HG02840 (cell line): Measurements from ENCODE around the gene DDX39B.

ENCODE experiments used
- ATAC-seq: cut with Tn5 transposase; IDR thresholded peaks from one replicate; pipeline ENCODE4 v1.9.1; 2021; ENCODE audit warnings: mild to moderate bottlenecking, moderate library complexity, moderate number of reproducible peaks; ENCODE audit not compliant: unreplicated experiment, low FRiP score

Gene DDX39B

DNA sequence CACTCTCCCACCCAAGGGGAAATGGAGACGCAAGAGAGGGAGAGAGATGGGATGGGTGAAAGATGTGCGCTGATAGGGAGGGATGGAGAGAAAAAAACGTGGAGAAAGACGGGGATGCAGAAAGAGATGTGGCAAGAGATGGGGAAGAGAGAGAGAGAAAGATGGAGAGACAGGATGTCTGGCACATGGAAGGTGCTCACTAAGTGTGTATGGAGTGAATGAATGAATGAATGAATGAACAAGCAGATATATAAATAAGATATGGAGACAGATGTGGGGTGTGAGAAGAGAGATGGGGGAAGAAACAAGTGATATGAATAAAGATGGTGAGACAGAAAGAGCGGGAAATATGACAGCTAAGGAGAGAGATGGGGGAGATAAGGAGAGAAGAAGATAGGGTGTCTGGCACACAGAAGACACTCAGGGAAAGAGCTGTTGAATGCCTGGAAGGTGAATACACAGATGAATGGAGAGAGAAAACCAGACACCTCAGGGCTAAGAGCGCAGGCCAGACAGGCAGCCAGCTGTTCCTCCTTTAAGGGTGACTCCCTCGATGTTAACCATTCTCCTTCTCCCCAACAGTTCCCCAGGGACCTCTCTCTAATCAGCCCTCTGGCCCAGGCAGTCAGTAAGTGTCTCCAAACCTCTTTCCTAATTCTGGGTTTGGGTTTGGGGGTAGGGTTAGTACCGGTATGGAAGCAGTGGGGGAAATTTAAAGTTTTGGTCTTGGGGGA, 34.3 kb upstream of the DDX39B start:
- ATAC-seq, result no peak

- ATAC-seq, result no peak
Observed at GRCh38 chr6:31575335-31575901, 33.6 kb upstream of the DDX39B start, which contains the start of gene TNF. TSS of gene TNF (plus strand) at chr6:31575565. CDS start at chr6:31575742, 177 bp downstream.

DNA sequence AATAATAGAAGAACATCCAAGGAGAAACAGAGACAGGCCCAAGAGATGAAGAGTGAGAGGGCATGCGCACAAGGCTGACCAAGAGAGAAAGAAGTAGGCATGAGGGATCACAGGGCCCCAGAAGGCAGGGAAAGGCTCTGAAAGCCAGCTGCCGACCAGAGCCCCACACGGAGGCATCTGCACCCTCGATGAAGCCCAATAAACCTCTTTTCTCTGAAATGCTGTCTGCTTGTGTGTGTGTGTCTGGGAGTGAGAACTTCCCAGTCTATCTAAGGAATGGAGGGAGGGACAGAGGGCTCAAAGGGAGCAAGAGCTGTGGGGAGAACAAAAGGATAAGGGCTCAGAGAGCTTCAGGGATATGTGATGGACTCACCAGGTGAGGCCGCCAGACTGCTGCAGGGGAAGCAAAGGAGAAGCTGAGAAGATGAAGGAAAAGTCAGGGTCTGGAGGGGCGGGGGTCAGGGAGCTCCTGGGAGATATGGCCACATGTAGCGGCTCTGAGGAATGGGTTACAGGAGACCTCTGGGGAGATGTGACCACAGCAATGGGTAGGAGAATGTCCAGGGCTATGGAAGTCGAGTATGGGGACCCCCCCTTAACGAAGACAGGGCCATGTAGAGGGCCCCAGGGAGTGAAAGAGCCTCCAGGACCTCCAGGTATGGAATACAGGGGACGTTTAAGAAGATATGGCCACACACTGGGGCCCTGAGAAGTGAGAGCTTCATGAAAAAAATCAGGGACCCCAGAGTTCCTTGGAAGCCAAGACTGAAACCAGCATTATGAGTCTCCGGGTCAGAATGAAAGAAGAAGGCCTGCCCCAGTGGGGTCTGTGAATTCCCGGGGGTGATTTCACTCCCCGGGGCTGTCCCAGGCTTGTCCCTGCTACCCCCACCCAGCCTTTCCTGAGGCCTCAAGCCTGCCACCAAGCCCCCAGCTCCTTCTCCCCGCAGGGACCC, 32.6 kb upstream of the DDX39B start:
- ATAC-seq, result no peak

GRCh38 chr6:31573239-31574105, 31.7 kb upstream of the DDX39B start:
- no peak for ATAC-seq

GRCh38 chr6:31572041-31572911, 30.5 kb upstream of the DDX39B start, which contains the start of gene LTA:
TSS of gene LTA (plus strand) at chr6:31572289. CDS start at chr6:31572743, 454 bp downstream.
- ATAC-seq, result no peak

DNA sequence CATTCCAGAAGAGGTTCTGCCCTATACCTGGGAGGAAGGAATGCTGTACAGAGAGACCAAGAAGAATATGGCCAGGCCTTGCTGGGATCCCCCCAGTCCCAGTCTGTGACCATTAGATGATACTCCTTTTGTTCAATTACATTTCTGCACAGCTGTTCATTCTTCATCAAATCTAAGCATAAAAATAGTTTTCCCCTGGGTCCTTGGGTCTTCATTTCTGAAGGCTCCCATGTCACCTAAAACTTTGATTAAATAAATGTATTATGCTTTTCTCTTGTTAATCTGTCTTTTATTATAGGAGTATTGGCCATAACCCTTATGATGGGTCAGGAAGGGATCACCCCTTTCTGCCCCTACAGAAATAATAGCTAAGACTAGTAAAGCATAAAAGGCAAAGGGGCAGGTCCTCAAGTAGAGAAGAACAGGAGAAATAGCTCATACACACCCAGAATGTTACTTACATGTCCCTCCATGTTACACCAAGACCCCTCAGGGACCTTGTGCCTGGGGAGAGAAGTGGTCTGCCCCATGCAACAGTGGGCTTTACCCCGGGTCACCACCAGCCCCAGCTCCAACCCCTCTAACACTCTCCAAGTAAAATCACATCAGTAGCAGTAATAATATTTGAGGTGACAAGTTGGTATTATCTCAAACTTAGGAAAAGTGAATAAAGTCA, 28.2 kb upstream of the DDX39B start:
- ATAC-seq, result no peak

DNA sequence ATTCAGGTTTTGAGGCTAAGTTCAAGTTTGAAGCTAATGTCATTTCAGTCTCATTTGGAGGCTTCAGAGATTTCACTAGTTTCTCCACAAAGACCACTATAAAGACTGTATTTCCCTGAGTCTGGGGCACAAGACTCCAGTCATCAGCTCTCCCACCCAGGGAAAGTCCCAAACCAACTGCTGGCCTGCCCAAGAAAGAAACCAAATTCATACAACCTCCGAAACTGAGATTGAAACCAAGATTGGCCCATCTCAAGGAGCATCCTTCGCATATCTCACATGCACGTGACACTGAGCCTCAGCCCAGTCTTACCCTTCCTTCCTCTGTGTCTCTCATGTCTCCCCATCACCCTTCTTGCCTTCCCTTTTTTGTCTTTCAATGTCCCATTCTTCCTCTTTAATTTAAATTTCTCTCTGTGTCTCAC, 26.7 kb upstream of the DDX39B start:
- ATAC-seq, result peak; percentile 73

DNA sequence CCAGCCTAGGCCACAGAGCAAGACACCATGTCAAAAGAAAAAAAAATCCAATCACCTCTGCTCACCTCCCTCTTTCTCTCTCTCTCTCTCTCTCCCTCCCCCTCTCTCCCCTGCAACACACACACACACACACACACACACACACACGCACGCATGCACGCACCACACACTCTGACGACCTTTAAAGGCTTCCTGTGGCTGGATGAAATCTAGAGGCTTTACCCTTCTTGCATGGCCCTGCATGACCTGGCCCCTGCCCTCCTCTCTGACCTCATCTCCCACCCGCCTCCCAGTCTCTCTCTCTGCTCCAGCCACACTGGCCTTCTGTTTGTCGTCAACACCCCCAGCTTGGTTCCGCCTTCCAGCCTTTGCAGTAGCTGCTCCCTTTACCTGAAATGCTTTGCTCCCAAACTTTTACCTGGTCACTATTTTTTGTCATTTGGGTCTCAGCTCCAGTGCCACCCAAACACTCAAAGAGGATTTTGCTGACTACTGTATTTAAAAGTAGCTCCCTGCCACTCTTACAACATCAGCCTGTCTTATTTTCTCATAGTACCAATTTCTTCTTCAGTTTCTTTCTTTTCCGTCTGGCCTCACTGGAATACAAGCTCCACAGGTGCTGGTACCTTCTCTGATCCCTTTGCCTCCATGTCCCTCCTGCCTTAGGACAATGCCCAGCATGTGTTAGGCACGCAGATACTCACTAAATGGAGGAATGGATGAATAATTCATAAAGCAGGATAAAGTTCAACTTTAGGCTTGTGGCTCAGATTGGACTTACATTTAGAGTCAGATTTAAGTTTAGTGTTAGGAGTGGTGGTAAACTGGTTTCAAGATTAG, 25.9 kb upstream of the DDX39B start:
- no peak for ATAC-seq

- no peak for ATAC-seq
Observed at GRCh38 chr6:31560697-31561058, 18.9 kb upstream of the DDX39B start.

GRCh38 chr6:31559958-31560696, 18.3 kb upstream of the DDX39B start:
- peak; percentile 71 for ATAC-seq

DNA sequence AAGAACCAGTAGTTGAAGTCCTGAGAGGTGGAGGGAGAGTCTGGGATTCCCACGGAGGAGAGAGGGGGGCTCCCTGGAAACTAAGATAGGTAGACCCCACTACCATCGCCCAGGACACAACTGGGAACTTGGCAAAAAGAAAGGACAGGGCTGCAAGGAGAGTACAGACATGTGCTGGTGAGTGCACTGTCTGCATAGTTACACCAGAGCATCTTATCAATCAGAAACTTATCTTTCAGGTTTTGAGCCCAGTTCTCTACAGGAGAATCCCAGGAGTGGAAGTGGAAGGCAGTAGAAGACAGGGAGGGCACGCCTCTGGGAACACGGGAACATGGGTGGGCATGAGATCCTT, 17.8 kb upstream of the DDX39B start:
- no peak for ATAC-seq

DNA sequence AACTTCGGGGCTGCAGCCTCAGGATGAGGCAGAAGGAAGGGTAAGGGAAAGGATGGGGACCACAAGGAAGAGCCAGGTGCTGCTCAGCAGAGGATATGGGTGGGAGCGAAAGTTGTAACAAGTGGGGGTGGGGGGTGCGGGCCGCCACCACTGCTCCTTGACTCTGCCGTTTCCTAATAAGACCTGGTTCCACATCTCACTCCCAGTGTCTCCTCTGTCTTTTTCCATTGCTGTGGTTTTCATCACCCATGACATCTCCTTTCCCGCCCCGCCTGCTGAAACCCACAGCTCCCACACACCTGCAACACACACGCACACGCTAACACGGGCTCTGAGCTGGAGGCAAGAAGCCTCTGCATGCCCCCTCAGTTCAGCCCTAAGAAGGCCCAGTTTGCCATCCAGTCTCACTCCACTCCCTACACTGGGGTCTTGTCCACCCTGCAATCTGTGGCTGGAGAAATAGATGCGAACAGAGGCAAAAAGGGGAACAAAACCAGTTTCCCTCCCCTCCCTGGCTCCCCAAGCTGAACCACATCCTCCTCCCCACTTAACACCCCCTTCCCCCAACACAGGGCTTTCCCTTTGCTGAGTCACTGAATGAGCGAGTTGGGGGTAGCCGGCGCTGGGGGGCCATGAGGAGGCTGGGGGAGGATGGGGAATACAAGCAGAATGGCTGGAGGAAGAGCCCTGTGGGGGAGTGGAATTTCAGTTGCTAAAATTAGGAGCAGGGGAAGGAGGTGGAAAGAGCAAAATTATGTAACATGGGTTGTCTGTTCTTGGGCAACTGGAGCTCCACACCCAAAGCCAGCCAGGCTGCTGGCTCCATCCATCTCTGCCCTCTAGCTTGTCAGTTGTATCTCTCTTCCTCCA, 17.1 kb upstream of the DDX39B start:
- no peak for ATAC-seq

GRCh38 chr6:31558318-31558625, 16.5 kb upstream of the DDX39B start:
- no peak for ATAC-seq

- no peak for ATAC-seq
Observed at GRCh38 chr6:31557443-31558317, 15.9 kb upstream of the DDX39B start.

DNA sequence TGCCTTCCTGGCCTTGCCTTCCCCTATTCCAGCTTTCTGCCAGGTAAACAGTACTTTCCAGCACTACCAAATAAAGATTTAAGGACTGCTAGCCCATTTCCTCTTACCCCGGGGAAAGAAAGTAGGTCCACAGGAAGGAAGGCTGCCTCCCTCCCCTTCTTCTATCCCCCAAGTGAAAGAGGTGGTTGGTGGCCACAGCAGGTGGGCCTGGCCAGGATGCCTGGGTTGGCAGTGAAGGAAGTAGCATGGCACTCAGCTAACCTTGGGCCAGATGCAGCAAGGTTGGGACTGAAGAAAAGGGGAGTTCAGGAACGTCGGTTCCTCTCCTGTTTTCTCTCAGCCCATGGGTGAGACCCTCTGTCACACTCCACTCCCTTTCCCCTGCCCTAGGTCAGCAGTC, 14.5 kb upstream of the DDX39B start:
- no peak for ATAC-seq
